Trophoblast cell (in vitro differentiated cells and primary cell): ENCODE measurements around the gene TMEM127.

Experiments used
- DNase-seq, 2 donors: peaks; one replicate each; pipeline ENCODE4 v3.0.0-alpha.2; 2016
- H2AFZ ChIP-seq: 2 replicates; pipeline ENCODE4 v1.6.1; 2013; ENCODE audit warnings: low read length, moderate library complexity, mild to moderate bottlenecking; ENCODE audit not compliant: insufficient read depth, poor library complexity
- H2AK5ac ChIP-seq: 2 replicates; pipeline ENCODE4 v1.6.1; 2013; ENCODE audit warnings: mild to moderate bottlenecking, low read length
- H2BK120ac ChIP-seq: 2 replicates; pipeline ENCODE4 v1.6.1; 2013; ENCODE audit warnings: low read length, mild to moderate bottlenecking, moderate library complexity; ENCODE audit not compliant: insufficient read depth, poor library complexity
- H2BK12ac ChIP-seq: 2 replicates; pipeline ENCODE4 v1.6.1; 2013; ENCODE audit warnings: mild to moderate bottlenecking, low read length, moderate library complexity
- H2BK5ac ChIP-seq: 2 replicates; pipeline ENCODE4 v1.6.1; 2013; ENCODE audit warnings: low read length, low read depth, moderate library complexity, mild to moderate bottlenecking; ENCODE audit not compliant: poor library complexity
- H3K14ac ChIP-seq: 2 replicates; pipeline ENCODE4 v1.6.1; 2013; ENCODE audit warnings: mild to moderate bottlenecking, low read length
- H3K18ac ChIP-seq: 2 replicates; pipeline ENCODE4 v1.6.1; 2013; ENCODE audit warnings: mild to moderate bottlenecking, low read length
- H3K23ac ChIP-seq: 2 replicates; pipeline ENCODE4 v1.6.1; 2013; ENCODE audit warnings: low read length
- H3K27ac ChIP-seq: 2 replicates; pipeline ENCODE4 v1.5.1; 2013; ENCODE audit warnings: low read depth, mild to moderate bottlenecking, inconsistent platforms, low read length, moderate library complexity
- H3K27me3 ChIP-seq: 2 replicates; pipeline ENCODE4 v1.6.1; 2013; ENCODE audit warnings: inconsistent platforms, mild to moderate bottlenecking, low read length, moderate library complexity; ENCODE audit not compliant: insufficient read depth
- H3K36me3 ChIP-seq, 2 experiments: 1 replicate in 1 of 2; 2 replicates in 1 of 2; pipeline ENCODE4 v1.6.1; 2013; ENCODE audit warnings: low read length in 2 of 2, mild to moderate bottlenecking in 2 of 2, moderate library complexity in 1 of 2; ENCODE audit not compliant: insufficient read depth in 2 of 2, control insufficient read depth in 1 of 2
- H3K4ac ChIP-seq: 2 replicates; pipeline ENCODE4 v1.6.1; 2013; ENCODE audit warnings: low read depth, mild to moderate bottlenecking, low read length, moderate library complexity
- H3K4me1 ChIP-seq, 2 experiments: 1 replicate in 1 of 2; 2 replicates in 1 of 2; pipeline ENCODE4 v1.6.1; 2013; ENCODE audit warnings: low read length in 2 of 2, mild to moderate bottlenecking in 2 of 2, moderate library complexity in 1 of 2; ENCODE audit not compliant: insufficient read depth in 2 of 2, control insufficient read depth in 1 of 2
- H3K4me2 ChIP-seq: 2 replicates; pipeline ENCODE4 v1.6.1; 2013; ENCODE audit warnings: inconsistent platforms, mild to moderate bottlenecking, low read length, moderate library complexity
- H3K4me3 ChIP-seq: 2 replicates; pipeline ENCODE4 v1.5.1; 2013; ENCODE audit warnings: mild to moderate bottlenecking, low read depth, low read length, inconsistent platforms
- H3K79me1 ChIP-seq: one replicate; pipeline ENCODE4 v1.6.1; 2013; ENCODE audit warnings: low read length
- H3K79me2 ChIP-seq: 2 replicates; pipeline ENCODE4 v1.6.1; 2013; ENCODE audit warnings: low read length, mild to moderate bottlenecking; ENCODE audit not compliant: control insufficient read depth, insufficient read depth, poor library complexity
- H3K9ac ChIP-seq: 2 replicates; pipeline ENCODE4 v1.6.1; 2013; ENCODE audit warnings: mild to moderate bottlenecking, low read length
- H3K9me3 ChIP-seq: 2 replicates; pipeline ENCODE4 v1.6.1; 2013; ENCODE audit warnings: low read depth, mild to moderate bottlenecking, control low read depth, inconsistent platforms, low read length; ENCODE audit not compliant: insufficient read depth
- H4K12ac ChIP-seq: 2 replicates; pipeline ENCODE4 v1.6.1; 2013; ENCODE audit warnings: low read depth, mild to moderate bottlenecking, low read length, moderate library complexity
- H4K8ac ChIP-seq: 2 replicates; pipeline ENCODE4 v1.6.1; 2013; ENCODE audit warnings: low read depth, mild to moderate bottlenecking, low read length, moderate library complexity
- H4K91ac ChIP-seq: one replicate; pipeline ENCODE4 v1.6.1; 2013; ENCODE audit warnings: low read depth, mild to moderate bottlenecking, low read length, moderate library complexity
- WGBS: extraction: QIAGEN DNeasy Blood & Tissue Kit; methylation state at CpG from one replicate; pipeline ENCODE4 v1.1.7; 2013; ENCODE audit warnings: missing lambda C conversion rate; ENCODE audit not compliant: insufficient read length, insufficient coverage; ENCODE audit errors: extremely low coverage; 5-methylcytosine and 5-hydroxymethylcytosine counted together

The TMEM127 gene

DNA sequence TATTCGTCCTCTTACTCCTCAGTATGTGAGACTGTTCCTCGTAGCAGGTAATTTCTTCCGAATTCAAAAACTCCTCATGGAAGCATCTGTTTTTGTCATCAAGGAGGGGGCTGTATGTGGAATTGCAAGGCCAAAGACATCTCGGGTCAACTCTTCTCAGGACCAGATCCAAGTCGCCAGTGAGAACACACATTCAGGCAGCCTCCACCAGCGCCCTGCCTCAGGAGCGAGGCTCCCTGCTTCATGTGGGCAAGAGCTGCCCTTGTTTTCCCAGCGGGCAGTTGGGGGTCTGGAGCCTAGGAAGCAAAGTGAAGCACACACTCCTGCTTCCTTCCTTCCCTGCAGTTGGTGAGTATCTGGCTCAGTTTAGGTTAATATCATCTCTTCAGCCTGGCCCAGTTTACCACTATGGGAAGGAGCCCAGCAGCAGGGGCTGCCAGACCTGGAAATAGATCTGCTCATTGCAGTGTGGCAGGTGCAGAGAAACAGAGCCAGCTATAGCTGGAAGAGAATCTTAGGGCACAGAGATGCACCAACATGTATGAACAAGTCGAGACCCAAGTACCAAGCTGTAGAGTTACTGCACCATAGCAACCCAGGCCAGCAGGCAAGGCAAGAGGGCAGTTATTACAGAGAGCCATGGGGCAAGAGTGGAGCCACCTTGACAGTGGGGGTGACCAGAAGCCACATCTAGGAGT is 25.3 kb downstream of the TMEM127 start:
- H3K36me3 ChIP-seq, result no peaks in the 10 kb centered on the region
- H4K12ac ChIP-seq, result no peak overlapping the region
- no peak overlapping the region for H3K9ac ChIP-seq
- H3K4me1 ChIP-seq, result no peaks in the 10 kb centered on the region
- H3K14ac ChIP-seq, result no peak overlapping the region
- no peak overlapping the region for H3K23ac ChIP-seq
- no peak overlapping the region for H3K4ac ChIP-seq
- H3K4me3 ChIP-seq, result no peak overlapping the region
- no CpG with 5 or more reads among the region's 9 CpGs for WGBS
- no peak overlapping the region for H2AK5ac ChIP-seq
- H2BK120ac ChIP-seq, result no peak overlapping the region
- H4K91ac ChIP-seq, result no peak overlapping the region
- no peak overlapping the region for H2BK5ac ChIP-seq
- H3K18ac ChIP-seq, result no peak overlapping the region
- no peak for DNase-seq
- H3K79me2 ChIP-seq, result no peaks in the 10 kb centered on the region
- no peak overlapping the region for H3K27ac ChIP-seq
- H3K9me3 ChIP-seq, result no peaks in the 10 kb centered on the region
- no peak overlapping the region for H4K8ac ChIP-seq
- H3K4me2 ChIP-seq, result no peak overlapping the region
- no peaks in the 10 kb centered on the region for H3K27me3 ChIP-seq
- no peak overlapping the region for H2BK12ac ChIP-seq
- no peak overlapping the region for H2AFZ ChIP-seq
- H3K79me1 ChIP-seq, result no peaks in the 10 kb centered on the region

DNA sequence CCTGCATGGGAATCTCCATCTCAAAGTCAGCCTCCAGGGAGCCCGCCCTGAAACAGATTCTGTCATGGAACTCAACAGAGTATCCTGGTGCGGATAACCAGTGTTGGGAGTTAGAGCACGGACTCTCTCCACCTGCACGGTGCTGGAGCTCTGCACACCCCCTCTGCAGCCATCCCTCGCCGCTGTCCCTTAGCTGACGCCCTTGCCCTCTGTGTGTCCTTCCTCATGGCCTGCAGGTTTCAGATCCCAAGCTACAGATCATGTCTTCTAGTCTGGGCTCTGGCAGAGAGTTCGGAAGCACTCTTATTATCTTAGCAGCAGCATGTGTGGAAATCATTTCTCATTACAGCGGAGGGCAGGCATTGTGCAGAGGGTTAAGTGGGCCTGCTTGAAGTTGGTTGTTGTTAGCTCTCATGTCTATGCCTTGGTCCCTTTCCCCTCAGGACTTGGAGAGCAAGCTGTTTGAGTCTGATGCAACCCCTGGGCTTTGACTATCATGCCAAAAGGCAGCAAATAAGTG is 26.0 kb downstream of the TMEM127 start:
- no peak overlapping the region for H2BK120ac ChIP-seq
- no peak overlapping the region for H2BK5ac ChIP-seq
- no peak overlapping the region for H3K14ac ChIP-seq
- H3K9me3 ChIP-seq, result no peaks in the 10 kb centered on the region
- no peak overlapping the region for H4K12ac ChIP-seq
- H3K27ac ChIP-seq, result no peak overlapping the region
- H2BK12ac ChIP-seq, result no peak overlapping the region
- no peak overlapping the region for H3K23ac ChIP-seq
- H3K79me2 ChIP-seq, result no peaks in the 10 kb centered on the region
- H3K4me1 ChIP-seq, result no peaks in the 10 kb centered on the region
- H2AFZ ChIP-seq, result no peak overlapping the region
- no peak overlapping the region for H3K9ac ChIP-seq
- H3K79me1 ChIP-seq, result no peaks in the 10 kb centered on the region
- no CpG with 5 or more reads among the region's 9 CpGs for WGBS
- no peak overlapping the region for H3K4ac ChIP-seq
- H4K91ac ChIP-seq, result no peak overlapping the region
- H3K36me3 ChIP-seq, result no peaks in the 10 kb centered on the region
- H2AK5ac ChIP-seq, result no peak overlapping the region
- H3K27me3 ChIP-seq, result no peaks in the 10 kb centered on the region
- no peak overlapping the region for H3K18ac ChIP-seq
- DNase-seq, result no peak
- H3K4me2 ChIP-seq, result no peak overlapping the region
- H3K4me3 ChIP-seq, result no peak overlapping the region
- no peak overlapping the region for H4K8ac ChIP-seq

DNA sequence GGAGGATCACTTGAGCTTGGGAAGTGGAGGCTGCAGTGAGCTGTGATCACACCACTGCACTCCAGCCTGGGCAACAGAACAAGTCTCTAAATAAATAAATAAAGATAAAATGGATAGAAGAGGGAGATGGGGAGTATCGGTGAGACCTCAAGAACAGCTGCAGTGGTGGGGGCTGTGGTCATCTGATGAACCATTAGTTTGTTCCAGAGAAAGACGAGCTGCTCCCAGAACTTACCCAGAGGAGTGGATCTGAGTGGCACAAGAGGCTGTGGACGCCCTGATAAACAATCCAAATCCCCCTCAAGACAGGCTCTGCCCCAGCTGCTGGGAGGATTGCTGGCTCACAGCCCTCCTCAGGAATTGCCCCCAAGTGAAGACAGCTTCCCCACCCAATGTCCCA is 26.7 kb downstream of the TMEM127 start:
- Histone ChIP-seq H3K23ac (no peak overlapping the region), H3K4me1 (no peaks in the 10 kb centered on the region), H2BK12ac (no peak overlapping the region), H3K27me3 (no peaks in the 10 kb centered on the region), H3K36me3 (no peaks in the 10 kb centered on the region), H3K4me2 (no peak overlapping the region), H2AK5ac (no peak overlapping the region), H3K79me2 (no peaks in the 10 kb centered on the region), H3K18ac (no peak overlapping the region), H4K8ac (no peak overlapping the region), H3K9ac (no peak overlapping the region), H2BK5ac (no peak overlapping the region), H4K12ac (no peak overlapping the region), H3K4me3 (no peak overlapping the region), H3K9me3 (no peaks in the 10 kb centered on the region), H3K4ac (no peak overlapping the region), H2AFZ (no peak overlapping the region), H4K91ac (no peak overlapping the region), H2BK120ac (no peak overlapping the region), H3K14ac (no peak overlapping the region), H3K79me1 (no peaks in the 10 kb centered on the region), H3K27ac (no peak overlapping the region)
- no peak for DNase-seq
- no CpG with 5 or more reads among the region's 3 CpGs for WGBS

DNA sequence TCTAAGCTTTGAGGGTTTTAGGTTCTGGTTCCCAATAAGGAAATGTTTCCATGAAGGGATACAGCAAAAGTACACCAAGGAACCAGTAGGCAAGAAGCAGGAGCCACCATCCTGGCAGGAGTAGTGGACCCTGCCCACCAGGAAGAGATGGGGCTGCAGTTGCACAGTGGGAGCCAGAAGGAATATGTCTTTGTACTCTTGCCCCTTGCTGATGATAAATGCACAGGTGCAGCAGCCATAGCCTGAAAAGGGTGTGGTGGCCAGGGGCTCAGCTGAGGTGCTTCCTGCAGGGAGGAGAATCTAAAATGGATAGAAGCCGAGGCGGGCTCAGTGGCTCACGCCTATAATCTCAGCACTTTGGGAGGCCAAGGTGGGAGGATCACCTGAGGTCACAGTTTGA is 27.5 kb downstream of the TMEM127 start:
- H4K12ac ChIP-seq, result no peak overlapping the region
- no CpG with 5 or more reads among the region's 3 CpGs for WGBS
- DNase-seq, result no peak

More for the DNA sequence above, 27.5 kb downstream of the TMEM127 start:
- Histone ChIP-seq H3K4me3 (no peak overlapping the region), H4K8ac (no peak overlapping the region), H2AK5ac (no peak overlapping the region), H3K27me3 (no peaks in the 10 kb centered on the region), H3K4ac (no peak overlapping the region), H3K36me3 (no peaks in the 10 kb centered on the region), H2AFZ (no peak overlapping the region), H3K79me2 (no peaks in the 10 kb centered on the region), H3K4me2 (no peak overlapping the region), H3K79me1 (no peaks in the 10 kb centered on the region), H3K23ac (no peak overlapping the region), H4K91ac (no peak overlapping the region), H3K27ac (no peak overlapping the region), H3K9ac (peak overlapping the region; percentile 57), H3K18ac (no peak overlapping the region), H2BK5ac (no peak overlapping the region), H3K9me3 (no peaks in the 10 kb centered on the region), H2BK12ac (no peak overlapping the region), H3K14ac (no peak overlapping the region), H3K4me1 (no peaks in the 10 kb centered on the region), H2BK120ac (no peak overlapping the region)
